ENCODE measurements around the gene PPP1R9B. TPM values are rescaled to one million over a fixed set of nuclear protein-coding genes. Genes with fewer than 3 reads are reported as not detected.

PPP1R9B gene
- total and polyA plus RNA-seq, 3 experiments from 2014 or later = 1.7 to 89.0 (median 86.9) TPM

- H3K4me3 ChIP-seq (ENCODE audit: low read length) = no peak overlapping the region
- H3K36me3 ChIP-seq (ENCODE audit: insufficient read depth, low read length) = no peaks in the 10 kb centered on the region
- H3K4me1 ChIP-seq (ENCODE audit: insufficient read depth, low read length) = no peaks in the 10 kb centered on the region
- no peak overlapping the region for H3K27ac ChIP-seq (ENCODE audit: low read depth, low read length)
- peaks cover 5 to 11% (median 5%) of the 10 kb centered on the region in 3 donors for H3K4me1 Mint-ChIP-seq
- ChIA-PET POLR2A (interaction anchor here (0.6 kb wide), 1 partner anchor 24 kb away, joined by 3 read pairs; no protein-coding TSS in a partner anchor), CTCF (interaction anchor here (0.8 to 4.5 kb wide), 21 partner anchors 9 to 191 kb away, joined by 3 to 20 read pairs (median 5); partner anchors contain the start of gene SGCA)
- peaks cover 9% of the 10 kb centered on the region for H3K27me3 ChIP-seq (ENCODE audit: insufficient read depth, low read length, poor library complexity, severe bottlenecking)
- H3K27me3 Mint-ChIP-seq = peaks cover 16 to 54% of the 10 kb centered on the region in 2 donors
- no peaks in the 10 kb centered on the region for H3K9me3 ChIP-seq (ENCODE audit: low read length)
- no peaks in the 10 kb centered on the region for H3K36me3 Mint-ChIP-seq
- H3K9me3 Mint-ChIP-seq = no peaks in the 10 kb centered on the region
- DNase-seq = peak; percentile 26 to 71 (median 45)
- peak overlapping the region in 5 of 7 donors; percentile 32 to 71 (median 48) for H3K4me3 Mint-ChIP-seq
- no peak overlapping the region for H3K27ac Mint-ChIP-seq
These were observed 33.0 kb downstream of the PPP1R9B start for GRCh38 chr17:50117202-50118051.

GRCh38 chr17:50115756-50116155, 34.7 kb downstream of the PPP1R9B start:
- H3K27me3 Mint-ChIP-seq = peaks cover 13 to 44% of the 10 kb centered on the region in 2 donors

GRCh38 chr17:50114849-50115357, 35.6 kb downstream of the PPP1R9B start:
- Histone ChIP-seq H3K27ac (ENCODE audit: low read depth, low read length) (no peak overlapping the region), H3K36me3 (ENCODE audit: insufficient read depth, low read length) (no peaks in the 10 kb centered on the region), H3K9me3 (ENCODE audit: low read length) (no peaks in the 10 kb centered on the region), H3K27me3 (ENCODE audit: insufficient read depth, low read length, poor library complexity, severe bottlenecking) (peaks cover 5% of the 10 kb centered on the region), H3K4me1 (ENCODE audit: insufficient read depth, low read length) (no peaks in the 10 kb centered on the region), H3K4me3 (ENCODE audit: low read length) (no peak overlapping the region)
- Mint-ChIP-seq H3K4me3 (peak overlapping the region in 1 of 7 donors; percentile 4), H3K4me1 (peaks cover 5 to 11% (median 5%) of the 10 kb centered on the region in 3 donors), H3K9me3 (no peaks in the 10 kb centered on the region), H3K27me3 (peaks cover 13 to 44% of the 10 kb centered on the region in 2 donors), H3K27ac (peak overlapping the region in 3 of 8 donors; percentile 10 to 69 (median 49)), H3K36me3 (peaks cover 0 to 10% (median 0%) of the 10 kb centered on the region in 3 donors)
- POLR2A ChIA-PET = no interaction called here
- CTCF ChIA-PET = interaction anchor here (0.8 to 4.5 kb wide), 12 partner anchors 11 to 159 kb away, joined by 3 to 20 read pairs (median 4); partner anchors contain the start of genes PDK2 and SAMD14
- DNase-seq = no peak

More at GRCh38 chr17:50115756-50116155, 34.7 kb downstream of the PPP1R9B start:
- H3K4me1 Mint-ChIP-seq = peaks cover 5 to 11% (median 5%) of the 10 kb centered on the region in 3 donors
- Histone ChIP-seq H3K4me3 (ENCODE audit: low read length) (no peak overlapping the region), H3K27ac (ENCODE audit: low read depth, low read length) (no peak overlapping the region), H3K4me1 (ENCODE audit: insufficient read depth, low read length) (no peaks in the 10 kb centered on the region), H3K27me3 (ENCODE audit: insufficient read depth, low read length, poor library complexity, severe bottlenecking) (peaks cover 5% of the 10 kb centered on the region), H3K9me3 (ENCODE audit: low read length) (no peaks in the 10 kb centered on the region), H3K36me3 (ENCODE audit: insufficient read depth, low read length) (no peaks in the 10 kb centered on the region)
- H3K9me3 Mint-ChIP-seq = no peaks in the 10 kb centered on the region
- POLR2A ChIA-PET = no interaction called here
- CTCF ChIA-PET = interaction anchor here (1.0 to 4.5 kb wide), 4 partner anchors 9 to 54 kb away, joined by 3 to 20 read pairs (median 4); no protein-coding TSS in a partner anchor
- no peak for DNase-seq
- H3K27ac Mint-ChIP-seq = no peak overlapping the region
- H3K36me3 Mint-ChIP-seq = peaks cover 0 to 5% (median 0%) of the 10 kb centered on the region in 3 donors
- no peak overlapping the region for H3K4me3 Mint-ChIP-seq

GRCh38 chr17:50114401-50114800, 36.1 kb downstream of the PPP1R9B start:
- H3K4me3 ChIP-seq (ENCODE audit: low read length) = no peak overlapping the region
- ChIA-PET POLR2A (no interaction called here), CTCF (interaction anchor here (0.8 to 4.5 kb wide), 11 partner anchors 11 to 159 kb away, joined by 3 to 20 read pairs (median 4); partner anchors contain the start of genes PDK2 and SAMD14)
- peaks cover 0 to 12% (median 0%) of the 10 kb centered on the region in 3 donors for H3K36me3 Mint-ChIP-seq
- DNase-seq = no peak
- no peak overlapping the region for H3K4me3 Mint-ChIP-seq
- H3K4me1 ChIP-seq (ENCODE audit: insufficient read depth, low read length) = no peaks in the 10 kb centered on the region
- H3K27me3 ChIP-seq (ENCODE audit: insufficient read depth, low read length, poor library complexity, severe bottlenecking) = peaks cover 5% of the 10 kb centered on the region
- no peak overlapping the region for H3K27ac Mint-ChIP-seq
- no peak overlapping the region for H3K27ac ChIP-seq (ENCODE audit: low read depth, low read length)
- no peaks in the 10 kb centered on the region for H3K36me3 ChIP-seq (ENCODE audit: insufficient read depth, low read length)
- peaks cover 12 to 39% of the 10 kb centered on the region in 2 donors for H3K27me3 Mint-ChIP-seq
- H3K9me3 ChIP-seq (ENCODE audit: low read length) = no peaks in the 10 kb centered on the region
- peaks cover 5 to 11% (median 5%) of the 10 kb centered on the region in 3 donors for H3K4me1 Mint-ChIP-seq
- H3K9me3 Mint-ChIP-seq = no peaks in the 10 kb centered on the region

- Mint-ChIP-seq H3K27me3 (peaks cover 10 to 36% of the 10 kb centered on the region in 2 donors), H3K9me3 (no peaks in the 10 kb centered on the region), H3K36me3 (peaks cover 0 to 19% (median 0%) of the 10 kb centered on the region in 3 donors), H3K4me1 (peaks cover 5 to 11% (median 5%) of the 10 kb centered on the region in 3 donors), H3K4me3 (no peak overlapping the region), H3K27ac (no peak overlapping the region)
- H3K27me3 ChIP-seq (ENCODE audit: insufficient read depth, low read length, poor library complexity, severe bottlenecking) = peaks cover 5% of the 10 kb centered on the region
- POLR2A ChIA-PET = no interaction called here
- H3K9me3 ChIP-seq (ENCODE audit: low read length) = no peaks in the 10 kb centered on the region
- CTCF ChIA-PET = interaction anchor here (0.8 to 4.5 kb wide), 7 partner anchors 10 to 56 kb away, joined by 3 to 20 read pairs (median 5); partner anchors contain the start of genes PDK2 and SAMD14
- no peak overlapping the region for H3K27ac ChIP-seq (ENCODE audit: low read depth, low read length)
- no peaks in the 10 kb centered on the region for H3K4me1 ChIP-seq (ENCODE audit: insufficient read depth, low read length)
- no peak for DNase-seq
- no peak overlapping the region for H3K4me3 ChIP-seq (ENCODE audit: low read length)
- no peaks in the 10 kb centered on the region for H3K36me3 ChIP-seq (ENCODE audit: insufficient read depth, low read length)
These were observed 36.7 kb downstream of the PPP1R9B start for GRCh38 chr17:50113624-50114320.

DNA sequence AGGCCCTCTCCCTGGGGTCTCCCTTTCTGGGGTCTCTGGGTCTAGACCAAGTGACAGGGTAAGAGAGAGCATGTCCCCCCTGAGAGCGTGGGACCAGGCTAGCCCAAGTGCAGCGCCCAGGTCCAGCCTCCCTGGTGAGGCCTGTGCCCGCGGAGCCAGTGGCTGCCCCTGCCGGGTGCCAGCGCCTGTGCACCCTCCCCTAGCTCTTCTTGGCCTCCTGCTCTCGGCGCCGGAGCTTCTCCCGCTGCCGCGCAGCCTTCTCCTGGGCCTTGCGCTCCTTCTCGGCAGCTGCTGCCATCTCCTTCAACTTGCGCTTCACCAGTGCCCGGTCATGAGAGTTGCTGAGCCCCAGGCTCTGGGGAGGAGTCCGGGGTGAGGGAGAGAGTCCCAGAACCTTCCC, 37.8 kb downstream of the PPP1R9B start:
- no peak overlapping the region for H3K4me3 Mint-ChIP-seq
- H3K27ac ChIP-seq (ENCODE audit: low read depth, low read length) = no peak overlapping the region
- DNase-seq = no peak
- no peaks in the 10 kb centered on the region for H3K4me1 ChIP-seq (ENCODE audit: insufficient read depth, low read length)
- ChIA-PET POLR2A (interaction anchor here (0.7 to 0.9 kb wide), 2 partner anchors 21 to 396 kb away, joined by 3 read pairs; no protein-coding TSS in a partner anchor), CTCF (interaction anchor here (1.2 kb wide), 1 partner anchor 13 kb away, joined by 3 read pairs; no protein-coding TSS in a partner anchor)
- peak overlapping the region in 1 of 8 donors; percentile 91 for H3K27ac Mint-ChIP-seq
- H3K36me3 ChIP-seq (ENCODE audit: insufficient read depth, low read length) = no peaks in the 10 kb centered on the region
- H3K4me3 ChIP-seq (ENCODE audit: low read length) = no peak overlapping the region
- peaks cover 5 to 11% (median 5%) of the 10 kb centered on the region in 3 donors for H3K4me1 Mint-ChIP-seq
- H3K9me3 ChIP-seq (ENCODE audit: low read length) = no peaks in the 10 kb centered on the region
- peaks cover 5% of the 10 kb centered on the region for H3K27me3 ChIP-seq (ENCODE audit: insufficient read depth, low read length, poor library complexity, severe bottlenecking)
- peaks cover 6 to 25% of the 10 kb centered on the region in 2 donors for H3K27me3 Mint-ChIP-seq
- H3K36me3 Mint-ChIP-seq = peaks cover 0 to 29% (median 0%) of the 10 kb centered on the region in 3 donors
- H3K9me3 Mint-ChIP-seq = no peaks in the 10 kb centered on the region
